SU-DHL-6 (cell line): ENCODE results near the gene MDM2.

Experiments used
- EZH2phosphoT487 ChIP-seq: fragments of 200-600 bp; sonication (generic), shearing (Covaris generic); conservative IDR thresholded peaks from 2 replicates; pipeline ENCODE4 v1.6.1; 2018; ENCODE audit warnings: mild to moderate bottlenecking, antibody characterized with exemption, low read length, moderate library complexity, mixed read lengths
- TF ChIP-seq, protein P1 (sequence below): fragments of 200-600 bp; sonication (generic); IDR thresholded peaks from one replicate; pipeline ENCODE4 v1.5.1; 2017; ENCODE audit warnings: antibody characterized with exemption, mild to moderate bottlenecking, low read length, moderate library complexity; ENCODE audit not compliant: insufficient read depth, poor library complexity, severe bottlenecking

DNA sequence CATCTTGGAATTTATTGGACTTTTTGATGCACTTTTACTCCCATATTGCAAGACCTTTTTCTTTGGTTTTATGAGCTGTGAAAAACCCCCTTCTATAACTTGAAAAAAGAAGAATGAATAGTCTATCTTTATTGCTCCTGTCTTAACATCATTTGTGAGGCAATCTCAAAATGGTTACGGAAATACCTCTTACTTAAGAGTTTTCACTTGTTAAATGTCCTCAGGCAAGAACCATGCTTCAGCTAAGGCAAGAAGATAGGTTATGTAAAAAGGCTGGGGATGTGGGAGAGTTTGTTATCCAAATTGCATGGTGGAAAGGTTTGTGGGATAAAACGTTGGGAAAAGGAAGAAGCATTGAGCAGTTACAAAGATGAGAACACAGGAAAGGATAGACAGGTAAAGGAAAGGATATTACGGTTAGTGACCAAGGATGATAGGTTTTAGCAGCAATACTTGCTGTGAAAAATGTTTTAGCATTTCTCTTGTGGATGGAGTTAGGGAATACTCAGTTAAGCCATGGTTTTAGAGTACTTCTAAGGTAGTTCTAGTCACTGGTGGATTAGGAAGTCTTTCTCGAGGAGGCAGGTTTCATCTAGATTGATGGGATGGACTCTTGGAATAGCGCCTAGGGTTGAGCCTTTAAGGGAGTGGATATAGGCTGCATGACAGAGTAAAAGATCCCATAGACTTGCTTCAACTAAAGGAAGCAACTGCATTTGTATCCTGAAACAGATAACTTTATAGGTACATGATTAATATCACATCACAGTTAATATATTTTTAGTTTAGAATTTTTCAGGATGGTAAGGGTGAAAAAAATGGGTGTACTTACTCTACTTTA lies 30.3 kb downstream of the MDM2 start:
- TF ChIP-seq, protein P1, sequence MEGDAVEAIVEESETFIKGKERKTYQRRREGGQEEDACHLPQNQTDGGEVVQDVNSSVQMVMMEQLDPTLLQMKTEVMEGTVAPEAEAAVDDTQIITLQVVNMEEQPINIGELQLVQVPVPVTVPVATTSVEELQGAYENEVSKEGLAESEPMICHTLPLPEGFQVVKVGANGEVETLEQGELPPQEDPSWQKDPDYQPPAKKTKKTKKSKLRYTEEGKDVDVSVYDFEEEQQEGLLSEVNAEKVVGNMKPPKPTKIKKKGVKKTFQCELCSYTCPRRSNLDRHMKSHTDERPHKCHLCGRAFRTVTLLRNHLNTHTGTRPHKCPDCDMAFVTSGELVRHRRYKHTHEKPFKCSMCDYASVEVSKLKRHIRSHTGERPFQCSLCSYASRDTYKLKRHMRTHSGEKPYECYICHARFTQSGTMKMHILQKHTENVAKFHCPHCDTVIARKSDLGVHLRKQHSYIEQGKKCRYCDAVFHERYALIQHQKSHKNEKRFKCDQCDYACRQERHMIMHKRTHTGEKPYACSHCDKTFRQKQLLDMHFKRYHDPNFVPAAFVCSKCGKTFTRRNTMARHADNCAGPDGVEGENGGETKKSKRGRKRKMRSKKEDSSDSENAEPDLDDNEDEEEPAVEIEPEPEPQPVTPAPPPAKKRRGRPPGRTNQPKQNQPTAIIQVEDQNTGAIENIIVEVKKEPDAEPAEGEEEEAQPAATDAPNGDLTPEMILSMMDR: no peak
- no peak for TF ChIP-seq EZH2phosphoT487
